ENCODE results near the gene CCNO.

DNA sequence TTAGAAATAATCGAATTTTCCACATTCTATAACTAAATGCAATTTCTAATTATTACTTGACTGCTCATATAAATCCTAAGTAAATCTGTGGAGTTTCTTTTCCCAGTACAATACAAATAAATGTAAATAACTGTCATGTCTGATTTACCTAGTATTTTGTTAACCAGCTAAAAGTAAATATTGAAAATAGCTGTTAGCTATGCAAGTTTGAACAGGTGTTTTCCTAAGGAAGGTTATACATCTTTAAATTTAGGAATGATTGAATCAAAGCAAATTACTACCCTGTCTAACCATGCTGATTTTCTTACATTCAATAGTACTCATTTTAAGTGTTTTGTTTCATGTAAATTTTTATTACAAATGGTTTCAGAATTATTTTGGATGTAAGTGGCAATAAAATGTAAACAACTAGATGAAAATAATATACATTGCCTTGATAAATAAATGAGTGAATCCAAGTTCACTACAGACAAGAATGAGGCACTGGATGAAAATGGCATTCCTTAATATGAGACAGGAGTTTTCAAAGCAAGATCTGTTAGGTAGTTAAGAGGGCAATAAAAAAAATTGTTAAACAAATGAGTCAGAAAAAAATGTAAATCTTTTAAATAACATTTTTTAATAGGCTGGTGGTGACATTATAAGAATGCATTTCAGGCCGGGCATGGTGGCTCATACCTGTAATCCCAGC, 22.1 kb downstream of the CCNO start:
- TF ChIP-seq EZH2phosphoT487 (IDR thresholded peaks at IDR 0.05; ENCODE audit: insufficient read depth, low read depth), result no peak
- TF ChIP-seq EZH2 (IDR thresholded peaks at IDR 0.05; ENCODE audit: insufficient read depth, poor library complexity, severe bottlenecking), result no peak
